HL-60 (cell line): ENCODE measurements around the gene ITPRIPL2.

Experiments
- CTCF ChIP-seq: IDR thresholded peaks from one replicate; pipeline ENCODE4 v1.5.1; 2011; ENCODE audit warnings: low read length, control low read depth, inconsistent platforms; ENCODE audit not compliant: insufficient read depth
- SPI1 ChIP-seq: IDR thresholded peaks from 2 replicates; pipeline ENCODE4 v1.6.1; 2012; ENCODE audit warnings: low read depth, mild to moderate bottlenecking, borderline replicate concordance

DNA sequence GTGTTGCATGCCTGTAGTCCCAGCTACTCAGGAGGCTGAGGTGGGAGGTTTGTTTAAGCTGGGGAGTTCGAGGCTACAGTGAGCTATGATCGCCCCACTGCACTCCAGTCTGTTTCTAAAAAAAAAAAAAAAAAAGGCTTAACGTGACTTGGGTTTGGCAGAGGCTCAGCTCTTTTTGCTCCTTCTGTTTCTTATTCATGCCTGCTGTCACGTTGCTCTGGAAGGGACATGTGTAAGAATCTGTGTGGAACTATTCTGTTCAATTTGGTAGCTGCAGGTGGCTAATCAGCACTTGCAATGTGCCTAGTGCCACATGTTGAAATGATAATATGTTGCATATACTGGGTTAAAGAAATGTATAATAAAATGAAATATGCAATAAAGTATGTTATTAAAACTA lies 33.4 kb downstream of the ITPRIPL2 start:
- no peak for TF ChIP-seq CTCF
- no peak for TF ChIP-seq SPI1
